KOPT-K1 (cell line): ENCODE results near the gene SLC29A4.
"Not testable (repeated sequence)": the region's sequence is repeated elsewhere in the genome, so short reads cannot be mapped to it uniquely, and the experiment has no call there.

Source experiments
- H3K27ac ChIP-seq: fragments of 200-600 bp; sonication (generic); 2 replicates; pipeline ENCODE4 v1.5.1; 2016; ENCODE audit warnings: antibody characterized with exemption, mild to moderate bottlenecking, low read depth, low read length; ENCODE audit not compliant: poor library complexity, severe bottlenecking
- H3K36me3 ChIP-seq: fragments of 200-600 bp; sonication (generic); 2 replicates; pipeline ENCODE4 v1.5.1; 2017; ENCODE audit warnings: antibody characterized with exemption, mild to moderate bottlenecking, low read length, moderate library complexity; ENCODE audit not compliant: insufficient read depth
- H3K9me3 ChIP-seq: fragments of 200-600 bp; sonication (generic); 2 replicates; pipeline ENCODE4 v1.5.1; 2017; ENCODE audit warnings: antibody characterized with exemption, low read length, mild to moderate bottlenecking; ENCODE audit not compliant: insufficient read depth, poor library complexity, severe bottlenecking

Gene SLC29A4

GRCh38 chr7:5284304-5285281 lies 1.9 kb downstream of the SLC29A4 start:
- H3K27ac ChIP-seq = no peak overlapping the region
- no peaks in the 10 kb centered on the region for H3K9me3 ChIP-seq
- no peaks in the 10 kb centered on the region for H3K36me3 ChIP-seq

- H3K9me3 ChIP-seq = no peaks in the 10 kb centered on the region
- no peak overlapping the region for H3K27ac ChIP-seq
- no peaks in the 10 kb centered on the region for H3K36me3 ChIP-seq
Measured at GRCh38 chr7:5286933-5287332, 4.2 kb downstream of the SLC29A4 start.

GRCh38 chr7:5287373-5287772 lies 4.6 kb downstream of the SLC29A4 start:
- H3K36me3 ChIP-seq, H3K27ac ChIP-seq, H3K9me3 ChIP-seq: not testable (repeated sequence)

- Histone ChIP-seq H3K36me3 (no peaks in the 10 kb centered on the region), H3K27ac (no peak overlapping the region), H3K9me3 (no peaks in the 10 kb centered on the region)
Measured at GRCh38 chr7:5287802-5288201, 5.1 kb downstream of the SLC29A4 start.

- not testable (repeated sequence) for H3K9me3 ChIP-seq, H3K36me3 ChIP-seq, H3K27ac ChIP-seq
Measured at GRCh38 chr7:5288560-5288959, 5.8 kb downstream of the SLC29A4 start.

GRCh38 chr7:5289355-5289754 lies 6.6 kb downstream of the SLC29A4 start:
- no peaks in the 10 kb centered on the region for H3K9me3 ChIP-seq

GRCh38 chr7:5291301-5291700 lies 8.6 kb downstream of the SLC29A4 start:
- Histone ChIP-seq H3K9me3 (no peaks in the 10 kb centered on the region), H3K27ac (no peak overlapping the region), H3K36me3 (no peaks in the 10 kb centered on the region)

More at GRCh38 chr7:5289355-5289754, 6.6 kb downstream of the SLC29A4 start:
- H3K27ac ChIP-seq = no peak overlapping the region
- H3K36me3 ChIP-seq = no peaks in the 10 kb centered on the region

GRCh38 chr7:5291711-5292335 lies 9.1 kb downstream of the SLC29A4 start:
- H3K36me3 ChIP-seq, H3K9me3 ChIP-seq, H3K27ac ChIP-seq: not testable (repeated sequence)

GRCh38 chr7:5294169-5294987 lies 11.6 kb downstream of the SLC29A4 start:
- Histone ChIP-seq H3K27ac (no peak overlapping the region), H3K9me3 (no peaks in the 10 kb centered on the region), H3K36me3 (no peaks in the 10 kb centered on the region)

- H3K27ac ChIP-seq = no peak overlapping the region
- H3K36me3 ChIP-seq = no peaks in the 10 kb centered on the region
- no peaks in the 10 kb centered on the region for H3K9me3 ChIP-seq
Measured at GRCh38 chr7:5295039-5296014, 12.6 kb downstream of the SLC29A4 start.

GRCh38 chr7:5296015-5296610 lies 13.4 kb downstream of the SLC29A4 start:
- no peaks in the 10 kb centered on the region for H3K36me3 ChIP-seq
- no peak overlapping the region for H3K27ac ChIP-seq
- H3K9me3 ChIP-seq = no peaks in the 10 kb centered on the region

- peak overlapping the region; percentile 29 for H3K27ac ChIP-seq
- H3K9me3 ChIP-seq = no peaks in the 10 kb centered on the region
- H3K36me3 ChIP-seq = no peaks in the 10 kb centered on the region
Measured at GRCh38 chr7:5296611-5297226, 14.0 kb downstream of the SLC29A4 start.

- Histone ChIP-seq H3K36me3 (no peaks in the 10 kb centered on the region), H3K27ac (no peak overlapping the region)
Measured at GRCh38 chr7:5300366-5300765, 17.6 kb downstream of the SLC29A4 start.

More at GRCh38 chr7:5300366-5300765, 17.6 kb downstream of the SLC29A4 start:
- no peaks in the 10 kb centered on the region for H3K9me3 ChIP-seq
